ENCODE results near the gene SLC45A2.
"Not testable (repeated sequence)": the region's sequence is repeated elsewhere in the genome, so short reads cannot be mapped to it uniquely, and the experiment has no call there.

- not testable (repeated sequence) for TF ChIP-seq CTCF (IDR thresholded peaks at IDR 0.05; ENCODE audit: insufficient read depth, low read length, poor library complexity, severe bottlenecking); EZH2phosphoT487 (conservative IDR thresholded peaks at IDR 0.05; ENCODE audit: low read length)
These were observed 32.3 kb downstream of the SLC45A2 start for GRCh38 chr5:33952175-33952574.
